ENCODE measurements around the gene WDR36. TPM values are rescaled to one million over a fixed set of nuclear protein-coding genes. Genes with fewer than 3 reads are reported as not detected.

The WDR36 gene
- polyA plus RNA-seq, 1 experiment, result 56.1 TPM

DNA sequence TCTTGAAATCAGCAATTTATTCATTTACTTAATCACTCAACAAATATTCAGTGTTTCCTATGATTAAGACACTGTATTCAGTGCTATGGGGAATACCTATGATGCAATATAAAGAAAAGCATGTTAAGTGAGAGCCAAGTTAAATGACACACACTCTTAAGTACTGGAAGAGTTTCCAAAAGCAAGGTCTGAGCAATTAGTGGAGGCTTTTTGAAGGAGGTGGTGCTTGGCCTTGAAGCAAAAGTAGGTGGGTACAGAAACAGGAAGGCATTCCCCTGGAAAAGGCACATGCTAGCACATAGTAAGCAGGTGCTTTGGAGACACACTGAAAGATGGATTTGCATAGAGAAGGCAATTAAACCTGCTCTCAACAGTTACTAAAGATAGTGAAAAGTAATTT, 16.6 kb upstream of the WDR36 start:
- Histone ChIP-seq H3K9me3 (ENCODE audit: control insufficient read depth, insufficient read depth, low read length) (no peaks in the 10 kb centered on the region), H3K4me3 (ENCODE audit: low read depth, low read length) (peak overlapping the region; percentile 50; the same call in 1 of the 2 replicates), H3K27me3 (ENCODE audit: control insufficient read depth, insufficient read depth, low read length) (no peaks in the 10 kb centered on the region), H3K27ac (ENCODE audit: low read depth, low read length) (no peak overlapping the region)
- TF ChIP-seq, protein P1, sequence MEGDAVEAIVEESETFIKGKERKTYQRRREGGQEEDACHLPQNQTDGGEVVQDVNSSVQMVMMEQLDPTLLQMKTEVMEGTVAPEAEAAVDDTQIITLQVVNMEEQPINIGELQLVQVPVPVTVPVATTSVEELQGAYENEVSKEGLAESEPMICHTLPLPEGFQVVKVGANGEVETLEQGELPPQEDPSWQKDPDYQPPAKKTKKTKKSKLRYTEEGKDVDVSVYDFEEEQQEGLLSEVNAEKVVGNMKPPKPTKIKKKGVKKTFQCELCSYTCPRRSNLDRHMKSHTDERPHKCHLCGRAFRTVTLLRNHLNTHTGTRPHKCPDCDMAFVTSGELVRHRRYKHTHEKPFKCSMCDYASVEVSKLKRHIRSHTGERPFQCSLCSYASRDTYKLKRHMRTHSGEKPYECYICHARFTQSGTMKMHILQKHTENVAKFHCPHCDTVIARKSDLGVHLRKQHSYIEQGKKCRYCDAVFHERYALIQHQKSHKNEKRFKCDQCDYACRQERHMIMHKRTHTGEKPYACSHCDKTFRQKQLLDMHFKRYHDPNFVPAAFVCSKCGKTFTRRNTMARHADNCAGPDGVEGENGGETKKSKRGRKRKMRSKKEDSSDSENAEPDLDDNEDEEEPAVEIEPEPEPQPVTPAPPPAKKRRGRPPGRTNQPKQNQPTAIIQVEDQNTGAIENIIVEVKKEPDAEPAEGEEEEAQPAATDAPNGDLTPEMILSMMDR (IDR thresholded peaks at IDR 0.05; ENCODE audit: low read depth, low read length), result no peak
- POLR2A ChIA-PET, result no interaction called here
- peak; percentile 72 for DNase-seq (ENCODE audit: low read depth, low spot score)
- CTCF ChIA-PET, result interaction anchor here (1.3 kb wide), 1 partner anchor 285 kb away, joined by 3 read pairs; no protein-coding TSS in a partner anchor

DNA sequence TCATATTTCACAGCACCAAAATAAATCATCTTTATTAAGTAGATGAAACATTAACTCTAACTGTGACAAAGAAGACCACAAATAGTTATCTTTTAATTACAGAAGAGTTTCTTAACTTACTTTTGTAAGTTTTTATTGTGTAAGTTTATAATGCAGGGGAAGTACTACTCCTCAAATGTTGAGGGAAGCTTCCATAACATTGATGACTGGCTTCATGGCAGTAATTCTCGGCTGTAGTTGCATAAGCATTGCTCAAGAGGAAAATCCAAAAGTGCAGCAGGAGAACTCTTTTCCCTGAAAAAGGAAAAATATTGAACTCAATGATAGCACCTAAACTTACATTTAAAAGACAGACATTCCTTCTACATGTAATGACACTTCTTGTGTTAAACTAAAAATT, 16.1 kb upstream of the WDR36 start:
- TF ChIP-seq, protein P1 (IDR thresholded peaks at IDR 0.05; ENCODE audit: low read depth, low read length), result no peak
- H3K27ac ChIP-seq (ENCODE audit: low read depth, low read length), result no peak overlapping the region
- CTCF ChIA-PET, result interaction anchor here (1.3 kb wide), 1 partner anchor 286 kb away, joined by 3 read pairs; no protein-coding TSS in a partner anchor
- no peak overlapping the region for H3K4me3 ChIP-seq (ENCODE audit: low read depth, low read length)
- no peaks in the 10 kb centered on the region for H3K9me3 ChIP-seq (ENCODE audit: control insufficient read depth, insufficient read depth, low read length)
- no peak for DNase-seq (ENCODE audit: low read depth, low spot score)
- POLR2A ChIA-PET, result no interaction called here
- H3K27me3 ChIP-seq (ENCODE audit: control insufficient read depth, insufficient read depth, low read length), result no peaks in the 10 kb centered on the region

DNA sequence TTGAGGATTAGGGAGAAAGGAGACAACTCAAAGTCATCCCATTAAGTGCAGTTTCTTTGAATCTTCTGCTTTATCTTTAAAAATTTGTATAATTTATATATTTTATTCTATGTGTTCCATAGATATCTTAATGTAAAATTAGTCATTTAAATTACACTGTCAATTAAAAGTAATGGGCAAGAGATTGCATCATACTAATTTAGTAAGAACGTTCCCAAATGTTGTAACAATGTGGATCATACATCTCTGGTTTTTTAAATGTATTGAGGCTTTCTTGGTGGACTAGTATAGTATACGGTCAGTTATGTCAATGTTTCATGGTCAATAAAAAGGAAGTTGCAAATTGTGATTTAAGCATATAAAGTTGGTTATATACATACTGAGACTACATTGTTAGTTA, 14.5 kb upstream of the WDR36 start:
- ChIA-PET POLR2A (no interaction called here), CTCF (interaction anchor here (1.5 kb wide), 1 partner anchor 320 kb away, joined by 4 read pairs; no protein-coding TSS in a partner anchor)
- TF ChIP-seq, protein P1 (IDR thresholded peaks at IDR 0.05; ENCODE audit: low read depth, low read length), result no peak

GRCh38 chr5:111079846-111080245, 12.3 kb upstream of the WDR36 start:
- TF ChIP-seq, protein P1 (IDR thresholded peaks at IDR 0.05; ENCODE audit: low read depth, low read length), result no peak
- no peaks in the 10 kb centered on the region for H3K9me3 ChIP-seq (ENCODE audit: control insufficient read depth, insufficient read depth, low read length)
- no peaks in the 10 kb centered on the region for H3K27me3 ChIP-seq (ENCODE audit: control insufficient read depth, insufficient read depth, low read length)
- POLR2A ChIA-PET, result no interaction called here
- H3K27ac ChIP-seq (ENCODE audit: low read depth, low read length), result no peak overlapping the region
- CTCF ChIA-PET, result interaction anchor here (0.5 kb wide), 1 partner anchor 324 kb away, joined by 3 read pairs; no protein-coding TSS in a partner anchor
- DNase-seq (ENCODE audit: low read depth, low spot score), result no peak
- H3K4me3 ChIP-seq (ENCODE audit: low read depth, low read length), result no peak overlapping the region

More for the DNA sequence above, 14.5 kb upstream of the WDR36 start:
- H3K27ac ChIP-seq (ENCODE audit: low read depth, low read length), result no peak overlapping the region
- H3K27me3 ChIP-seq (ENCODE audit: control insufficient read depth, insufficient read depth, low read length), result no peaks in the 10 kb centered on the region
- DNase-seq (ENCODE audit: low read depth, low spot score), result no peak
- no peak overlapping the region for H3K4me3 ChIP-seq (ENCODE audit: low read depth, low read length)
- no peaks in the 10 kb centered on the region for H3K9me3 ChIP-seq (ENCODE audit: control insufficient read depth, insufficient read depth, low read length)

- TF ChIP-seq, protein P1 (IDR thresholded peaks at IDR 0.05; ENCODE audit: low read depth, low read length), result no peak
- ChIA-PET CTCF (no interaction called here), POLR2A (no interaction called here)
- Histone ChIP-seq H3K9me3 (ENCODE audit: control insufficient read depth, insufficient read depth, low read length) (no peaks in the 10 kb centered on the region), H3K27ac (ENCODE audit: low read depth, low read length) (no peak overlapping the region), H3K4me3 (ENCODE audit: low read depth, low read length) (no peak overlapping the region), H3K27me3 (ENCODE audit: control insufficient read depth, insufficient read depth, low read length) (no peaks in the 10 kb centered on the region)
- DNase-seq (ENCODE audit: low read depth, low spot score), result no peak
Measured at GRCh38 chr5:111083323-111083722, 8.8 kb upstream of the WDR36 start.

Data from AG04450 (cell line).